ENCODE data around the gene SLC34A2. TPM values are rescaled to one million over a fixed set of nuclear protein-coding genes. Genes with fewer than 3 reads are reported as not detected.

Gene SLC34A2, protein sequence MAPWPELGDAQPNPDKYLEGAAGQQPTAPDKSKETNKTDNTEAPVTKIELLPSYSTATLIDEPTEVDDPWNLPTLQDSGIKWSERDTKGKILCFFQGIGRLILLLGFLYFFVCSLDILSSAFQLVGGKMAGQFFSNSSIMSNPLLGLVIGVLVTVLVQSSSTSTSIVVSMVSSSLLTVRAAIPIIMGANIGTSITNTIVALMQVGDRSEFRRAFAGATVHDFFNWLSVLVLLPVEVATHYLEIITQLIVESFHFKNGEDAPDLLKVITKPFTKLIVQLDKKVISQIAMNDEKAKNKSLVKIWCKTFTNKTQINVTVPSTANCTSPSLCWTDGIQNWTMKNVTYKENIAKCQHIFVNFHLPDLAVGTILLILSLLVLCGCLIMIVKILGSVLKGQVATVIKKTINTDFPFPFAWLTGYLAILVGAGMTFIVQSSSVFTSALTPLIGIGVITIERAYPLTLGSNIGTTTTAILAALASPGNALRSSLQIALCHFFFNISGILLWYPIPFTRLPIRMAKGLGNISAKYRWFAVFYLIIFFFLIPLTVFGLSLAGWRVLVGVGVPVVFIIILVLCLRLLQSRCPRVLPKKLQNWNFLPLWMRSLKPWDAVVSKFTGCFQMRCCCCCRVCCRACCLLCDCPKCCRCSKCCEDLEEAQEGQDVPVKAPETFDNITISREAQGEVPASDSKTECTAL
- total RNA-seq, result 0.11 TPM in 1 of 2 replicates, not detected in the other

GRCh38 chr4:25654971-25655963 lies at the start of gene SLC34A2:
Gene SLC34A2 (plus strand): TSS chr4:25655851. CDS start chr4:25662501, 6,650 bp downstream.

Small RNAs within 50 kb of the gene (small RNA-seq; reads per million reads assigned to genes)
- gene AC092436.3 (not detected), gene MTND4LP22 (not detected), gene RPS29P11 (not detected)

Other genes starting within 250 kb of the SLC34A2 start
- 7.9 and 36.4 TPM in 2 replicates for gene SEL1L3, start 207.1 kb downstream of the SLC34A2 start, total RNA-seq

All from placental epithelial cell (primary cell).